ENCODE results near the gene TMEM263. TPM values are rescaled to one million over a fixed set of nuclear protein-coding genes. Genes with fewer than 3 reads are reported as not detected.

The TMEM263 gene
- total RNA-seq, 1 donor from 2014 or later = 35.8 TPM

DNA sequence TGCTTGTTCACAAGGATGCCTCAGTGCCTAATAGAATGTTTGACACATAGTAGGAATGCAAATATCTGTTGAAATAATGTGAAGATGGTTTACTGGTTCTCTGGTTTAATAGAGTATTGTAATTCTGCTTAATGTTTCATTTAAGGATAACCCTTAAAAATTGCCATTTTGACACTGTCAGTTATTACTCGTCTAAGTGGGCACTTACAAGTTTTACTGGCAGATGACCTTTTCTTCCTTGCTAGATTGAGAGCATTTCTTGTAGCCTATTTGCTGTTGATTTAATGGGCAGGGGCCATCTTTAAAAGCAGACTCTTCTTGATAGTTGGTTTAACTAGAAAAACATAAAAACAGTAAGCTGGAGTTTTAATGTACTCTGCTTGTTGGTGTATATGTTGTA lies 1.9 kb downstream of the TMEM263 start:
- Histone ChIP-seq H3K4me3 (peak overlapping the region; percentile 95), H3K4me1 (peaks cover 85% of the 10 kb centered on the region)
- intact Hi-C loops (cut with micrococcal nuclease) = no loop called here

DNA sequence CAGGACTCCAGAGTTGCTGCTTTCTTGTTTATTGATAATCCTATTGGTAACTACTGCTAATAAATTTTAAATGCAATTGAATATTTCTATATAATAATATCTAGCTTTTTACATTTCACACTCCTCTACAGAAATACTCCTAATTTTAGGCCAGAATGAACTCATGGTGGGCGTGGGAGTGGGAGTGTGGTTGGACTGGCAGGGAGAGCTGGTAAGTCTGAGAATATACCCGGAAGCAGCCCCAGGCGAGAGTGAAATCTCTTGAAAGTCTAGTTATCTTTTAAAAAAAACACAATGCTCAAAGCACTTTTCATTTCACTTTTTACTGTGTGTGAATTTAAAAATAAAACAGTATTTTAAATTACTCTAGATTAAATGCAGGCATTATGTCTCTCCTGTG lies 4.7 kb downstream of the TMEM263 start:
- H3K9me3 ChIP-seq (replicated peaks) = no peaks in the 10 kb centered on the region
- H3K27ac ChIP-seq (replicated peaks) = no peak overlapping the region
- no peak overlapping the region for H3K4me3 ChIP-seq
- no peaks in the 10 kb centered on the region for H3K27me3 ChIP-seq (ENCODE audit: low read depth)
- peaks cover 91% of the 10 kb centered on the region for H3K4me1 ChIP-seq
- peaks cover 11% of the 10 kb centered on the region for H3K36me3 ChIP-seq
- no peak for DNase-seq
- intact Hi-C loops (cut with micrococcal nuclease) = no loop called here
- TF ChIP-seq, protein P1, sequence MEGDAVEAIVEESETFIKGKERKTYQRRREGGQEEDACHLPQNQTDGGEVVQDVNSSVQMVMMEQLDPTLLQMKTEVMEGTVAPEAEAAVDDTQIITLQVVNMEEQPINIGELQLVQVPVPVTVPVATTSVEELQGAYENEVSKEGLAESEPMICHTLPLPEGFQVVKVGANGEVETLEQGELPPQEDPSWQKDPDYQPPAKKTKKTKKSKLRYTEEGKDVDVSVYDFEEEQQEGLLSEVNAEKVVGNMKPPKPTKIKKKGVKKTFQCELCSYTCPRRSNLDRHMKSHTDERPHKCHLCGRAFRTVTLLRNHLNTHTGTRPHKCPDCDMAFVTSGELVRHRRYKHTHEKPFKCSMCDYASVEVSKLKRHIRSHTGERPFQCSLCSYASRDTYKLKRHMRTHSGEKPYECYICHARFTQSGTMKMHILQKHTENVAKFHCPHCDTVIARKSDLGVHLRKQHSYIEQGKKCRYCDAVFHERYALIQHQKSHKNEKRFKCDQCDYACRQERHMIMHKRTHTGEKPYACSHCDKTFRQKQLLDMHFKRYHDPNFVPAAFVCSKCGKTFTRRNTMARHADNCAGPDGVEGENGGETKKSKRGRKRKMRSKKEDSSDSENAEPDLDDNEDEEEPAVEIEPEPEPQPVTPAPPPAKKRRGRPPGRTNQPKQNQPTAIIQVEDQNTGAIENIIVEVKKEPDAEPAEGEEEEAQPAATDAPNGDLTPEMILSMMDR (IDR thresholded peaks at IDR 0.05; ENCODE audit: borderline replicate concordance) = no peak

More for the DNA sequence above, 1.9 kb downstream of the TMEM263 start:
- no peaks in the 10 kb centered on the region for H3K36me3 ChIP-seq
- no peaks in the 10 kb centered on the region for H3K27me3 ChIP-seq (ENCODE audit: low read depth)
- no peak for DNase-seq
- H3K27ac ChIP-seq (replicated peaks) = peak overlapping the region; percentile 13
- no peaks in the 10 kb centered on the region for H3K9me3 ChIP-seq (replicated peaks)
- TF ChIP-seq, protein P1 (IDR thresholded peaks at IDR 0.05; ENCODE audit: borderline replicate concordance) = no peak

DNA sequence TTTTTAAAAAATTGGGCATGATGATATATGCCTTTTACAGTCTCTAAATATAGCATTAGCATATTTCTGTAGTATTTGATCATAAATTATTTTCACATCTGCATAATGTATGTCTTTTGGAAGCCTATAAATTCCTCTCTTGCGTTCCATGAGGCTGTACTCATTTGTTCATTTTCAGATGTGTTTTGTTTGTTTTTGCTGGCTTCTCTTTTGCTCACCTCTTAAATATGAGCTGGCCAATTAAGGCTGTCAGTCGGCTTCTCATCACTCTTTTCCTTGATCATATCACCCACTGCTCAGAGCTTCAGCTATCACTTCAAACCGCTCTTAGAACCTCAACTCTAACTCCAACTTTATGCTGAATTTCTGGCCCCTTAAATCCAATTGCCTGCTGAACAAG lies 6.6 kb downstream of the TMEM263 start:
- TF ChIP-seq, protein P1 (IDR thresholded peaks at IDR 0.05; ENCODE audit: borderline replicate concordance) = no peak
- no peak for DNase-seq
- Histone ChIP-seq H3K9me3 (replicated peaks) (no peaks in the 10 kb centered on the region), H3K4me1 (peaks cover 75% of the 10 kb centered on the region), H3K27me3 (ENCODE audit: low read depth) (no peaks in the 10 kb centered on the region), H3K36me3 (peaks cover 22% of the 10 kb centered on the region), H3K4me3 (no peak overlapping the region), H3K27ac (replicated peaks) (no peak overlapping the region)
- intact Hi-C loops (cut with micrococcal nuclease) = no loop called here

DNA sequence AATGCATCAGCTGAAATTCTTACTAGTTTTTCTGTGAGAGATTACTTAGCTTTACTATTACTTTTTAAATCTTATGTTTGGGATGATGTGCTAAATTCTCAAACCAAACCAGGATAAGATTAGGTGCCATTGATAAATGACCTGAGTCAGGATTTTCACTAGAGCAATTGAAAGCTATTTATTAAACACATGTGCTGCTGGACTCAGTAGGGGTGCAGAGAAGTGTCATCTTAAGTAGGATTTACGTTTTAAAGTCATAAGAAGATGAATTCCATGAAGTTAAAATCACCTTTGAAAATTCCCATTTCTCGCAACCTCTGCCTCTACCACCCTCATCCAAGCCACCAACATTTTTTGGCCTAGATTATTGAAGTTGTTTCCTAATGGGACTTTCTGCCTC lies 8.8 kb downstream of the TMEM263 start:
- Histone ChIP-seq H3K9me3 (replicated peaks) (no peaks in the 10 kb centered on the region), H3K27ac (replicated peaks) (no peak overlapping the region), H3K27me3 (ENCODE audit: low read depth) (no peaks in the 10 kb centered on the region), H3K4me3 (no peak overlapping the region), H3K36me3 (peaks cover 43% of the 10 kb centered on the region), H3K4me1 (peaks cover 52% of the 10 kb centered on the region)
- no peak for DNase-seq
- intact Hi-C loops (cut with micrococcal nuclease) = no loop called here
- TF ChIP-seq, protein P1 (IDR thresholded peaks at IDR 0.05; ENCODE audit: borderline replicate concordance) = no peak

DNA sequence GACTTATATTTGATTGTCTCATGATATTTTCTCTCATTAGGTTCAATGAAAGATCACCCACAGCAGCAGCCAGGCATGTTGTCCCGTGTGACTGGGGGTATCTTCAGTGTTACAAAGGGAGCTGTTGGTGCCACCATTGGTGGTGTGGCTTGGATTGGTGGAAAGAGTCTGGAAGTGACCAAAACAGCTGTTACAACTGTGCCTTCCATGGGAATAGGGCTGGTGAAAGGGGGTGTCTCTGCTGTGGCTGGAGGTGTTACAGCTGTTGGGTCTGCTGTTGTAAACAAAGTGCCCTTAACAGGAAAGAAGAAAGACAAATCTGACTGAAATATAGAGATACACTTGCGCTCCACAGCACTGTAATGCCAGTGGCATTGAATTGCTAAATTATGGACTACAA lies 15.4 kb downstream of the TMEM263 start:
- H3K36me3 ChIP-seq = peaks cover 54% of the 10 kb centered on the region
- H3K9me3 ChIP-seq (replicated peaks) = no peaks in the 10 kb centered on the region
- DNase-seq = no peak
- H3K4me1 ChIP-seq = peaks cover 31% of the 10 kb centered on the region
- no peak overlapping the region for H3K4me3 ChIP-seq
- TF ChIP-seq, protein P1 (IDR thresholded peaks at IDR 0.05; ENCODE audit: borderline replicate concordance) = no peak
- intact Hi-C loops (cut with micrococcal nuclease) = no loop called here
- H3K27me3 ChIP-seq (ENCODE audit: low read depth) = no peaks in the 10 kb centered on the region
- H3K27ac ChIP-seq (replicated peaks) = no peak overlapping the region

DNA sequence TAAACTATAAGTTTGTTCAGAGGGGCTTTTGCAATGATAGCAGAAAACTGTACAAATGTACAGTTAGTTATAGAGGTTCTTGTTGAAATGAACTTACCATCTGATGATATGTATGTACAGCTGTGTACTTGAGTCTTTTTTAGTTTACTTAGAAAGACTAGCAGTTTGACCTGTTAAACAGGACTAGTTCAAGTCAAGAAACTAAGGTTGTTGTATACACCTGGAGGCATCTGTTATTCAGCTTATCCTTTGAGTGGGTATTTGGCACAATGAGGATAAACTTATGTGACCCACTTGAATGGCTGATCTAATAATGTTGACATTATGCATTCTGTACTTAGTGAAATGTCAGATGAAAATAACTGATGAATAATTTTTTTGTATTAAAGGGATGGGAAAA lies 17.8 kb downstream of the TMEM263 start:
- no peak overlapping the region for H3K27ac ChIP-seq (replicated peaks)
- H3K36me3 ChIP-seq = peaks cover 33% of the 10 kb centered on the region
- no peak overlapping the region for H3K4me3 ChIP-seq
- peaks cover 56% of the 10 kb centered on the region for H3K4me1 ChIP-seq
- H3K27me3 ChIP-seq (ENCODE audit: low read depth) = no peaks in the 10 kb centered on the region
- intact Hi-C loops (cut with micrococcal nuclease) = no loop called here
- DNase-seq = no peak
- TF ChIP-seq, protein P1 (IDR thresholded peaks at IDR 0.05; ENCODE audit: borderline replicate concordance) = no peak
- H3K9me3 ChIP-seq (replicated peaks) = no peaks in the 10 kb centered on the region

Measured in left ventricle myocardium inferior (tissue), 1 donor.